ENCODE results near the gene SLC38A3. TPM values are rescaled to one million over a fixed set of nuclear protein-coding genes. Genes with fewer than 3 reads are reported as not detected.

SLC38A3 gene
- total and polyA plus RNA-seq, 9 of the 15 experiments (the other 6 are each of a cell fraction or from before 2014, with no cell fraction given), result 0.09 to 0.38 (median 0.16) TPM; not detected in 6

- TF ChIP-seq ZNF511 (CRISPR knock-in tag; IDR thresholded peaks at IDR 0.05), result no peak
- no peak for TF ChIP-seq DDX20 (tag; IDR thresholded peaks at IDR 0.05; ENCODE audit: low read depth)
- no peak for TF ChIP-seq CTCF (IDR thresholded peaks at IDR 0.05 in 2 of 3, conservative IDR thresholded peaks at IDR 0.05 in 1 of 3; ENCODE audit: insufficient read depth in 2 of 3, low read depth in 1 of 3, low read length in 3 of 3)
- no peak for TF ChIP-seq ZNF274 (IDR thresholded peaks at IDR 0.05; ENCODE audit: borderline replicate concordance, low read depth, low read length)
- no peak for TF ChIP-seq ATF6 (CRISPR knock-in tag; IDR thresholded peaks at IDR 0.05)
- TF ChIP-seq RBM15 (IDR thresholded peaks at IDR 0.05; ENCODE audit: insufficient read depth, low read length), result no peak
- TF ChIP-seq TCF15 (CRISPR knock-in tag; IDR thresholded peaks at IDR 0.05), result no peak
- no peak for TF ChIP-seq MITF (IDR thresholded peaks at IDR 0.05)
- TF ChIP-seq CBX3 (IDR thresholded peaks at IDR 0.05; ENCODE audit: borderline replicate concordance in 1 of 2, low read length in 2 of 2), result no peak
- no peak for TF ChIP-seq CREM (IDR thresholded peaks at IDR 0.05; ENCODE audit: low read depth)
- FAIRE-seq, result no peak
- no peaks in the 10 kb centered on the region for H3K9me1 ChIP-seq (ENCODE audit: control insufficient read depth, insufficient read depth, low read length)
- POLR2A ChIA-PET, result interaction anchor here (0.6 to 0.7 kb wide), 2 partner anchors 47 to 105 kb away, joined by 3 read pairs; no protein-coding TSS in a partner anchor
- CTCF ChIA-PET (ENCODE audit: low intra/inter-chr PET ratio), result no interaction called here
- peaks cover 3% of the 10 kb centered on the region; the same call in 1 of the 2 replicates for H4K20me1 ChIP-seq (replicated peaks; ENCODE audit: control insufficient read depth, insufficient read depth, low read length)
- intact Hi-C loops (cut with micrococcal nuclease), result no loop called here
- BruUV-seq (replicated peaks), result no TSS peak
- WGBS (ENCODE audit: insufficient coverage, low coverage, missing lambda C conversion rate), result 15% methylated on average over 8 of the region's 8 CpGs
- H3K9ac ChIP-seq (ENCODE audit: insufficient read depth in 1 of 2, low read depth in 2 of 2, low read length in 2 of 2), result no peak overlapping the region
- no peak for DNase-seq (ENCODE audit: extremely low read depth in 1 of 4, low spot score in 3 of 4)
- H3K36me3 ChIP-seq (ENCODE audit: control insufficient read depth, insufficient read depth, low read length), result no peaks in the 10 kb centered on the region
- H2AFZ ChIP-seq (ENCODE audit: low read depth, low read length), result no peak overlapping the region
- no peaks in the 10 kb centered on the region for H3K9me3 ChIP-seq (replicated peaks; ENCODE audit: control insufficient read depth, insufficient read depth, low read depth, low read length)
- H3K27me3 ChIP-seq (ENCODE audit: control insufficient read depth in 2 of 2, insufficient read depth in 2 of 2, low read length in 2 of 2), result no peaks in the 10 kb centered on the region
- H3K4me2 ChIP-seq (ENCODE audit: insufficient read depth, low read length), result no peak overlapping the region
- H3K4me3 ChIP-seq, result no peak overlapping the region
- no peak overlapping the region for H3K27ac ChIP-seq (ENCODE audit: extremely low read depth, low read depth, low read length)
- H3K79me2 ChIP-seq (ENCODE audit: control insufficient read depth, insufficient read depth, low read length), result no peaks in the 10 kb centered on the region
- in situ Hi-C loops (cut with MboI), result no loop called here
- H3K4me1 ChIP-seq (replicated peaks in 1 of 2; ENCODE audit: control insufficient read depth in 2 of 2, insufficient read depth in 2 of 2, low read length in 2 of 2), result peaks cover 9 to 34% of the 10 kb centered on the region in 2 experiments; a peak in 4 of 5 replicates
- ATAC-seq, result no peak
These were observed 41.3 kb upstream of the SLC38A3 start for GRCh38 chr3:50163572-50164455.

Data from K562 (cell line).